Measurements from ENCODE around the gene DCTPP1. TPM values are rescaled to one million over a fixed set of nuclear protein-coding genes. Genes with fewer than 3 reads are reported as not detected.

DCTPP1 gene
- total and polyA plus RNA-seq, 2 of the 13 experiments (the other 11 are each of a cell fraction or from before 2014, with no cell fraction given), result 54.8 to 74.4 TPM

GRCh38 chr16:30377812-30378235, 52.0 kb downstream of the DCTPP1 start (continued):
- TF ChIP-seq HIC2 (CRISPR knock-in tag; IDR thresholded peaks at IDR 0.05; ENCODE audit: low read depth) (no peak), SKI (IDR thresholded peaks at IDR 0.05; ENCODE audit: partially characterized antibody) (no peak), NFE2L1 (CRISPR knock-in tag; IDR thresholded peaks at IDR 0.05; ENCODE audit: borderline replicate concordance) (no peak), TFAP4 (IDR thresholded peaks at IDR 0.05; ENCODE audit: borderline replicate concordance, low read depth) (no peak), MYPOP (CRISPR knock-in tag; IDR thresholded peaks at IDR 0.05) (0 out of 2 replicates have a peak, but pooled peaks have one; percentile 54), MIXL1 (CRISPR knock-in tag; IDR thresholded peaks at IDR 0.05) (no peak), HNRNPUL1 (IDR thresholded peaks at IDR 0.05; ENCODE audit: low read depth, low read length) (no peak), POGZ (CRISPR knock-in tag; IDR thresholded peaks at IDR 0.05) (no peak; the same call in 1 of the 2 replicates), IRF1 (CRISPR knock-in tag; IDR thresholded peaks at IDR 0.05; ENCODE audit: low read depth) (no peak), TCF7 (IDR thresholded peaks at IDR 0.05; ENCODE audit: low read depth) (no peak), ARID3A (IDR thresholded peaks at IDR 0.05; ENCODE audit: low read depth, low read length) (no peak), NR1H2 (CRISPR knock-in tag; IDR thresholded peaks at IDR 0.05; ENCODE audit: borderline replicate concordance, low read depth) (no peak), PAX8 (CRISPR knock-in tag; IDR thresholded peaks at IDR 0.05; ENCODE audit: borderline replicate concordance) (no peak), ZFAT (CRISPR knock-in tag; conservative IDR thresholded peaks at IDR 0.05) (no peak), TFDP2 (CRISPR knock-in tag; IDR thresholded peaks at IDR 0.05) (no peak), ZMYM2 (CRISPR knock-in tag; IDR thresholded peaks at IDR 0.05) (no peak; the same call in 1 of the 2 replicates), ZFP36L2 (CRISPR knock-in tag; IDR thresholded peaks at IDR 0.05) (no peak), TMF1 (CRISPR knock-in tag; IDR thresholded peaks at IDR 0.05; ENCODE audit: low read depth) (no peak; the same call in 1 of the 2 replicates), CREB1 (IDR thresholded peaks at IDR 0.05) (peak; percentile 87), CREB1 (CRISPR knock-in tag; IDR thresholded peaks at IDR 0.05) (peak; percentile 85), KDM5B (CRISPR knock-in tag; IDR thresholded peaks at IDR 0.05; ENCODE audit: borderline replicate concordance) (no peak), ZBTB7A (CRISPR knock-in tag; IDR thresholded peaks at IDR 0.05) (no peak), MATR3 (CRISPR knock-in tag; IDR thresholded peaks at IDR 0.05) (no peak), JUNB (CRISPR knock-in tag; IDR thresholded peaks at IDR 0.05; ENCODE audit: borderline replicate concordance) (no peak), U2AF1 (optimal IDR thresholded peaks at IDR 0.05; ENCODE audit: low read depth, low read length) (no peak)

Measured in HepG2 (cell line).